GM18502 (cell line): ENCODE results near the gene PBXIP1.
"Not testable (repeated sequence)": the region's sequence is repeated elsewhere in the genome, so short reads cannot be mapped to it uniquely, and the experiment has no call there.

ENCODE experiments used
- ATAC-seq: cut with Tn5 transposase; IDR thresholded peaks from one replicate; pipeline ENCODE4 v1.9.1; 2021; ENCODE audit warnings: mild to moderate bottlenecking; ENCODE audit not compliant: unreplicated experiment, poor library complexity

Gene PBXIP1

GRCh38 chr1:154938604-154939399, 17.1 kb downstream of the PBXIP1 start:
- ATAC-seq = no peak

GRCh38 chr1:154937988-154938386, 17.9 kb downstream of the PBXIP1 start:
- no peak for ATAC-seq

GRCh38 chr1:154937085-154937987, 18.6 kb downstream of the PBXIP1 start:
- peak; percentile 62 for ATAC-seq

- ATAC-seq = peak; percentile 75
Observed at GRCh38 chr1:154936555-154937084, 19.3 kb downstream of the PBXIP1 start, which contains the start of gene PMVK. Gene PMVK, minus strand, starts transcription at chr1:154936719. Its CDS starts 34 bp downstream, at chr1:154936685.

GRCh38 chr1:154935749-154936554, 19.9 kb downstream of the PBXIP1 start:
- ATAC-seq = peak; percentile 0

- no peak for ATAC-seq
Observed at GRCh38 chr1:154934358-154934948, 21.4 kb downstream of the PBXIP1 start.

GRCh38 chr1:154931940-154932487, 23.9 kb downstream of the PBXIP1 start:
- ATAC-seq = no peak

GRCh38 chr1:154926201-154926600, 29.7 kb downstream of the PBXIP1 start:
- no peak for ATAC-seq

- ATAC-seq = no peak
Observed at GRCh38 chr1:154925335-154926170, 30.3 kb downstream of the PBXIP1 start.

- no peak for ATAC-seq
Observed at GRCh38 chr1:154923695-154924094, 32.2 kb downstream of the PBXIP1 start.

GRCh38 chr1:154913273-154913672, 42.6 kb downstream of the PBXIP1 start:
- no peak for ATAC-seq

GRCh38 chr1:154912755-154913154, 43.1 kb downstream of the PBXIP1 start:
- no peak for ATAC-seq

- no peak for ATAC-seq
Observed at GRCh38 chr1:154911691-154912550, 44.0 kb downstream of the PBXIP1 start.

- ATAC-seq = no peak
Observed at GRCh38 chr1:154910851-154911250, 45.0 kb downstream of the PBXIP1 start.

- no peak for ATAC-seq
Observed at GRCh38 chr1:154908937-154909336, 47.0 kb downstream of the PBXIP1 start.

- ATAC-seq = not testable (repeated sequence)
Observed at GRCh38 chr1:154908129-154908528, 47.8 kb downstream of the PBXIP1 start.

- no peak for ATAC-seq
Observed at GRCh38 chr1:154906621-154907081, 49.2 kb downstream of the PBXIP1 start.
